CD4-positive, CD25-positive, alpha-beta regulatory T cell (primary cell): Measurements from ENCODE around the gene FGF12. TPM values are rescaled to one million over a fixed set of nuclear protein-coding genes. Genes with fewer than 3 reads are reported as not detected.

Experiments
- ATAC-seq, 2 donors: fragments of 150-1000 bp; cut with Tn5 transposase; one replicate each; pipeline ENCODE4 v1.10.0; 2021; ENCODE audit warnings: low read depth in 2 of 2, moderate number of reproducible peaks in 2 of 2, moderate library complexity in 1 of 2
- DNase-seq, 3 donors: peaks; one replicate each; pipeline versions ENCODE4 v3.0.0 to v3.0.0-alpha.2; 2012 to 2022; ENCODE audit warnings: mixed read lengths in 1 of 3
- H3K27ac ChIP-seq: one replicate; pipeline ENCODE4 v1.7.0; 2013; ENCODE audit warnings: mild to moderate bottlenecking, low read length; ENCODE audit not compliant: insufficient read depth, poor library complexity, severe bottlenecking
- H3K27me3 ChIP-seq: one replicate; pipeline ENCODE4 v1.7.0; 2013; ENCODE audit warnings: low read length; ENCODE audit not compliant: control insufficient read depth, insufficient read depth
- H3K36me3 ChIP-seq: one replicate; pipeline ENCODE4 v1.7.0; 2013; ENCODE audit warnings: mild to moderate bottlenecking, low read length, moderate library complexity; ENCODE audit not compliant: control insufficient read depth, insufficient read depth
- H3K4me1 ChIP-seq: 2 replicates; pipeline ENCODE4 v1.7.0; 2013; ENCODE audit warnings: mild to moderate bottlenecking, low read length; ENCODE audit not compliant: insufficient read depth, control insufficient read depth, poor library complexity, severe bottlenecking
- H3K4me3 ChIP-seq: one replicate; pipeline ENCODE4 v1.7.0; 2013; ENCODE audit warnings: low read depth, mild to moderate bottlenecking, low read length, moderate library complexity
- H3K9me3 ChIP-seq, 2 experiments: 1 replicate in 1 of 2; 2 replicates in 1 of 2; pipeline ENCODE4 v1.7.0; 2013; ENCODE audit warnings: low read length in 2 of 2, mild to moderate bottlenecking in 1 of 2, moderate library complexity in 1 of 2; ENCODE audit not compliant: control insufficient read depth in 2 of 2
- H3K27ac Mint-ChIP-seq, 3 donors: one replicate each; pipeline ENCODE4 v1.8.0; 2020 to 2022; ENCODE audit warnings: mild to moderate bottlenecking in 3 of 3, mixed read lengths in 3 of 3, moderate library complexity in 2 of 3
- H3K27me3 Mint-ChIP-seq: one replicate; pipeline ENCODE4 v1.8.0; 2022; ENCODE audit warnings: mild to moderate bottlenecking, mixed read lengths
- H3K36me3 Mint-ChIP-seq: one replicate; pipeline ENCODE4 v1.8.0; 2020; ENCODE audit warnings: mixed read lengths
- H3K4me1 Mint-ChIP-seq, 4 donors: one replicate each; pipeline ENCODE4 v1.8.0; 2020 to 2022; ENCODE audit warnings: mixed read lengths in 4 of 4, mild to moderate bottlenecking in 1 of 4
- H3K4me3 Mint-ChIP-seq, 4 donors: one replicate each; pipeline ENCODE4 v1.8.0; 2020 to 2022; ENCODE audit warnings: mild to moderate bottlenecking in 4 of 4, mixed read lengths in 4 of 4, moderate library complexity in 3 of 4
- H3K9me3 Mint-ChIP-seq, 7 donors: one replicate each; pipeline ENCODE4 v1.8.0; 2020 to 2022; ENCODE audit warnings: mixed read lengths in 7 of 7, mild to moderate bottlenecking in 3 of 7, moderate library complexity in 2 of 7
- polyA plus RNA-seq, 4 donors: library from polyadenylated mRNA; unstranded; fragments of 300-500 nt; fragmentation: Illumina TruSeq; gene quantifications; one replicate each; pipeline ENCODE4 v1.2.3, GENCODE V29; 2021
- total RNA-seq: library from RNA; stranded (reverse); gene quantifications from one replicate; pipeline ENCODE4 v1.2.3, GENCODE V29; 2022

Gene FGF12
- total and polyA plus RNA-seq, 5 donors from 2014 or later, result not detected

DNA sequence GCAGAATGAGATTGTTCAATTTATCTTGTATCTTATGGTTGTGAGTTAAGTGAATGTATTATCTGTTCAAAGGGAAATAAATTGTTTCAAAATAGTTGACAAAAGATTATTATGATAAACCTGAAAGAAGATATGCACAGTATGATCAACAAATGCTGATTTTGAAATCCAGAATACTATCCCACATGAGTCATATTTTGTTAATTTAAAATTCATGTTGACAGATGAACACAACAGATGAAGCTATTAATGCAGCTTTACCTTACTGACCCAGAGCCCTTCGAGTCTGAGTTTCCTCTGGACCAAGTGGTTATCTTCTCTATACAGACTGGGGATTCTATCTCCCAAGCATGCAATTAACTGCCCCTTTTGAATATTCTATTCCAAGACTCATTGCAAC is 482.8 kb downstream of the FGF12 start:
- Mint-ChIP-seq H3K4me1 (no peaks in the 10 kb centered on the region), H3K4me3 (no peak overlapping the region), H3K27ac (peak overlapping the region in 1 of 3 donors; percentile 20), H3K36me3 (no peaks in the 10 kb centered on the region), H3K9me3 (peaks cover 0 to 6% (median 0%) of the 10 kb centered on the region in 7 donors), H3K27me3 (no peaks in the 10 kb centered on the region)
- Histone ChIP-seq H3K9me3 (no peaks in the 10 kb centered on the region), H3K27me3 (no peaks in the 10 kb centered on the region), H3K27ac (no peak overlapping the region), H3K36me3 (no peaks in the 10 kb centered on the region), H3K4me3 (no peak overlapping the region), H3K4me1 (no peaks in the 10 kb centered on the region)
- ATAC-seq, result no peak
- no peak for DNase-seq

DNA sequence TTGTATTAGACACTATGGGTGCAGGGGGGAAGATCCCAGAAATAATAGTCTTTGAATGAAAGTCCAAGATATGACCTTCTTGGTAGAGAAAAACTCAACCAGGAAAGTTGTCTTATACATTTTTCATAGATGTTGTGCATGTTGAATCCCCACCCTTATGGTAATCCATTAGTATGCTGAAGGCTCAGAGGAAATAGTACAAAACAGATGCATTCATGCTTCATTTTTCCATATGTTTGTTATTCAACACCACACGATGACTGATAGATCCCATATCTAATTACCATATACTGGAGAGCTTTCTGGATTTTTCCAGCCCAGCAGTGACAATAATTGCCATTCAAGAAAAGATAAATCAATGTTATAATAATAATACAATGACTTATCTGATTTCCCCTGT is 487.4 kb downstream of the FGF12 start:
- Histone ChIP-seq H3K36me3 (no peaks in the 10 kb centered on the region), H3K4me3 (no peak overlapping the region), H3K27ac (no peak overlapping the region), H3K9me3 (no peaks in the 10 kb centered on the region), H3K4me1 (no peaks in the 10 kb centered on the region), H3K27me3 (no peaks in the 10 kb centered on the region)
- ATAC-seq (no peak), DNase-seq (no peak)
- Mint-ChIP-seq H3K9me3 (peaks cover 2 to 15% (median 5%) of the 10 kb centered on the region in 7 donors), H3K36me3 (no peaks in the 10 kb centered on the region), H3K4me3 (no peak overlapping the region), H3K4me1 (no peaks in the 10 kb centered on the region), H3K27me3 (no peaks in the 10 kb centered on the region), H3K27ac (no peak overlapping the region)

DNA sequence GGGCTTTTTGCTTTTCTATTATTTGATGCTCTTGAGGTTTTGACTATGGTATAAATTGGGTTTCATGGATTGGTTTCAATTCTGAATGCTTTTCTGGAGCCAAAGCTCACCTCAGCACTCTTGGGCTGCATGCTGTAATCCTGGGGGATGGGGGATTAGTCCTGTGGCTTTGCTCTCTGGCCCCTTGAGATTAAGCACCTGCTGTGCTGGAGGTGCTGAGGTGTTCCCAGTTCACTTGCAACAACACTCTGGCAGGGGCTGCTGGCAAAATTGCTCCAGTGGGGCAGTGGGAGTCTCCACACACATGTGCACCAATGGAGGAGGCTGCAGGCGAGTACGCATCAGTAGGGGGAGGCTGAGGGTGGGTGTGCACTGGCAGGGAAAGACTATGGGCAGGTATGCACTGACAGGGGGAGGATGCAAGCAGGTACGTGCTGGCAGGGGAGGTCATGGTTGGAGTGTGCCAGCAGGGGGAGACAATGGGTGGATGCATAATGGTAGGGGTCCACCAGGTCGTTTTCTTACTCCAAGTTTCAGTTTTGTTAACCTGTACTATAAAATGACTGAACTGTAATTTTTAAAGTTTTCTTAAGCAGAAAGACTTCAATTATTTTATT is 489.2 kb downstream of the FGF12 start:
- Mint-ChIP-seq H3K4me3 (no peak overlapping the region), H3K27ac (no peak overlapping the region), H3K36me3 (no peaks in the 10 kb centered on the region), H3K27me3 (no peaks in the 10 kb centered on the region), H3K9me3 (peaks cover 2 to 26% (median 5%) of the 10 kb centered on the region in 7 donors), H3K4me1 (no peaks in the 10 kb centered on the region)
- H3K36me3 ChIP-seq, result no peaks in the 10 kb centered on the region
- no peak overlapping the region for H3K4me3 ChIP-seq
- no peak overlapping the region for H3K27ac ChIP-seq
- no peaks in the 10 kb centered on the region for H3K4me1 ChIP-seq
- DNase-seq, result no peak
- ATAC-seq, result no peak
- H3K9me3 ChIP-seq, result no peaks in the 10 kb centered on the region
- no peaks in the 10 kb centered on the region for H3K27me3 ChIP-seq

DNA sequence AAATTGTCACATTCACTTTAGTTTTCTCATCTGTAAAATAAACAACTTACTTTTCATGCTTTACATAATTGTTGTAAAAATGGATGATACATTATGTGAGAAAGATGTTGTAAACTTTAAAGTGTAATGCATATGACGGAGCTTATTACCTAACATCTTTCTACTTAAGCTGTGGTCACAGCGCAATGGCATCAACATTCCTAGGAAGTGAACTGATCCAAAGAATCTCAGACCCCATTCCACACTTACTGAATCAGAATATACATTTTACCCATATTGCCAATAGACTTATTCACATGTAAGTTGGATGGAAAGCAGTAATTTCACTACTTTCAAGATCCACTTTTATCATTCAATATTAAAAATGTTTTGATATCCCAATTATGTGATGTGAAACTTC is 497.5 kb downstream of the FGF12 start:
- ATAC-seq, result no peak
- no peaks in the 10 kb centered on the region for H3K9me3 ChIP-seq
- Mint-ChIP-seq H3K9me3 (peaks cover 0 to 15% (median 2%) of the 10 kb centered on the region in 7 donors), H3K27me3 (no peaks in the 10 kb centered on the region), H3K4me3 (no peak overlapping the region), H3K36me3 (no peaks in the 10 kb centered on the region), H3K4me1 (no peaks in the 10 kb centered on the region), H3K27ac (no peak overlapping the region)
- H3K27me3 ChIP-seq, result no peaks in the 10 kb centered on the region
- no peak overlapping the region for H3K27ac ChIP-seq
- H3K36me3 ChIP-seq, result no peaks in the 10 kb centered on the region
- DNase-seq, result no peak
- H3K4me3 ChIP-seq, result no peak overlapping the region
- H3K4me1 ChIP-seq, result no peaks in the 10 kb centered on the region

DNA sequence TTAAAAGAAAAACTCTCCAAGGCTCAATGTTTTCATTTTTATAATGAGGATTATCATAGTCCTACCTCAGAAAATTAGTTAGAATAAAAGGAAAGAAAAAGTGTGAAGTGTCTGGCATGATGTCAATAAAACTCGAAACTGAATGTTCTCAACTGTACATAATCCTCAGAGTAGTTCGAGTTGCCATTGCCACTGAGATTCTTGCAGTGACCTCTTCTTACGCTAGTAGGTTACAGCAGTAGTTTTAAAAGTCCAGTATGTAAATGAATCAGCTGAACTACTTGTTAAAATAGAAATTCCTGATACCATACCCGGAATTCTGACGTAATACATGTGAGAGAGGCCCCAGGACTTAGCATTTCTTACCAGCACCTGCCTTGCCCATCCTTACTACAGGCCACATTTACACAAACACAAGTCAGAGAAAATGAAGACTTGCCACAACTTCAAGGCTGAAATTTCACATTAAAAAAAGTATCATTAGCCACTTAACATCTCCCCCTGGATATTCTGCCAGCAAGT is 502.6 kb downstream of the FGF12 start:
- H3K4me3 Mint-ChIP-seq, result peak overlapping the region in 1 of 4 donors; percentile 72
- no peak for DNase-seq

DNA sequence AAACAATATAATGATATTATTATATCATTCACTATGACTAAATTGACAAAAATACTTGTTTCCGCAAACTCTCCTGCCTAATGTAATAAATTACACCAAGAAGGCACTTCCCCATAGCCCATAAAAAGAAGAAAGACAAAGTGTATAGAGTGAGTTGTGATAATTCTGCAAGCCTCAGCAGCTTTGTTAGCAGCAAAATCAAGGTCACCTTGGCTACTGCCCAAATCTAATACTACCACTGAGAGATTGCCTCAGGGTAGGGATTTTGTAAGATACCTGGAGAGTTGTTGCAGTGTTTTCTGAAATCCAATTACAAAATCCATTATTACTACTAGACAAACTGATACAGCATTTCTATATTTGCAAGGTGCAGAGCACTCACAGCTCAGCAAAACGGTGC is 503.5 kb downstream of the FGF12 start:
- Histone ChIP-seq H3K27me3 (no peaks in the 10 kb centered on the region), H3K36me3 (no peaks in the 10 kb centered on the region), H3K4me3 (no peak overlapping the region), H3K27ac (no peak overlapping the region), H3K9me3 (no peaks in the 10 kb centered on the region), H3K4me1 (no peaks in the 10 kb centered on the region)
- Mint-ChIP-seq H3K4me3 (no peak overlapping the region), H3K27me3 (no peaks in the 10 kb centered on the region), H3K36me3 (no peaks in the 10 kb centered on the region), H3K4me1 (no peaks in the 10 kb centered on the region), H3K27ac (no peak overlapping the region), H3K9me3 (peaks cover 0 to 8% (median 7%) of the 10 kb centered on the region in 7 donors)
- no peak for ATAC-seq
- no peak for DNase-seq

More for the DNA sequence above, 502.6 kb downstream of the FGF12 start:
- Mint-ChIP-seq H3K36me3 (no peaks in the 10 kb centered on the region), H3K4me1 (no peaks in the 10 kb centered on the region), H3K9me3 (peaks cover 0 to 8% (median 7%) of the 10 kb centered on the region in 7 donors), H3K27ac (no peak overlapping the region), H3K27me3 (no peaks in the 10 kb centered on the region)
- no peak for ATAC-seq
- Histone ChIP-seq H3K36me3 (no peaks in the 10 kb centered on the region), H3K4me3 (no peak overlapping the region), H3K4me1 (no peaks in the 10 kb centered on the region), H3K27ac (no peak overlapping the region), H3K9me3 (no peaks in the 10 kb centered on the region), H3K27me3 (no peaks in the 10 kb centered on the region)

DNA sequence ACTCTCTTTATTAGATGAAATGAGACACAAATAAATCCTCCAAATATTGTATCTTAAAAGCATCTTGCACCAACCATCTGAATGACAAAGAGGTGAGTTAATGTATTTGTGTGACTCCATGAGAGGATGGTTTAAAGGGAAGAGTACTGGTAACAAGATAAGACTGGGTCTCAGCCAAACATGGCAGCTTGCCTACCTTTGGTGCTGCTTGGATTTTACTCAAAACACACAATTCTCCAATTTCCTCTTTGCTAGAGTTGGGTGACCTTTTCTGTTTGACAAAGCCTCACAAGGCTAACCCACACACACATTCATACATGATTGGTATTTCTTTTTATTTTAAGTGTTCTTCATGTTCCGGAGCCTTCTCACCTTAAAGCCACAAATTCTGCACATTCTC is 506.4 kb downstream of the FGF12 start:
- no peaks in the 10 kb centered on the region for H3K27me3 ChIP-seq
- ATAC-seq (no peak), DNase-seq (no peak)
- H3K27me3 Mint-ChIP-seq, result no peaks in the 10 kb centered on the region
- no peaks in the 10 kb centered on the region for H3K36me3 ChIP-seq
- no peaks in the 10 kb centered on the region for H3K9me3 ChIP-seq
- H3K9me3 Mint-ChIP-seq, result peaks cover 0 to 10% (median 7%) of the 10 kb centered on the region in 7 donors
- H3K27ac ChIP-seq, result no peak overlapping the region
- no peaks in the 10 kb centered on the region for H3K36me3 Mint-ChIP-seq
- no peak overlapping the region for H3K27ac Mint-ChIP-seq
- no peaks in the 10 kb centered on the region for H3K4me1 Mint-ChIP-seq
- H3K4me1 ChIP-seq, result no peaks in the 10 kb centered on the region
- H3K4me3 ChIP-seq, result no peak overlapping the region
- H3K4me3 Mint-ChIP-seq, result no peak overlapping the region

DNA sequence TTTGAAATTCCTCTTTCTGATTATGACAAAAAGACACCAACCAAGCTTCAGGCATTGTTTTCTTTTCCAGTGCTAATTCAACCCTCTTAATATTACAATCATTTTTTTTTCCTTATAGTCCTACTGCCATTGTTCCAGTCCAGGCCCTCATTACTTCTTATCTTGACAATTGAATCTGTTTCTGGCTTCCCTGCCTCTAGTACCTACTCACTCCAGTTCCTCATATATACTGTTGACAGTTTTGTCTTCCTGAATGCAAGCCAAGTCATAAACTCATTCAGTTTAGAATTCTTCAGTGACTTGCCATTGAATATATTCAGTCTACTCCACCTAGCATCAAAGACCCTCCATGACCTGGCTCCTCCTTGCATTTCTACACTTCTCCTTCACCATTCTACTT is 507.4 kb downstream of the FGF12 start:
- Histone ChIP-seq H3K27me3 (no peaks in the 10 kb centered on the region), H3K27ac (no peak overlapping the region), H3K9me3 (no peaks in the 10 kb centered on the region), H3K4me1 (no peaks in the 10 kb centered on the region), H3K36me3 (no peaks in the 10 kb centered on the region), H3K4me3 (no peak overlapping the region)
- no peaks in the 10 kb centered on the region for H3K36me3 Mint-ChIP-seq
- no peaks in the 10 kb centered on the region for H3K27me3 Mint-ChIP-seq
- no peaks in the 10 kb centered on the region for H3K4me1 Mint-ChIP-seq
- no peak overlapping the region for H3K4me3 Mint-ChIP-seq
- DNase-seq (no peak), ATAC-seq (no peak)
- H3K27ac Mint-ChIP-seq, result no peak overlapping the region
- peaks cover 0 to 10% (median 4%) of the 10 kb centered on the region in 7 donors for H3K9me3 Mint-ChIP-seq
